ENCODE results near the gene RACK1.

- TF ChIP-seq CTCF (IDR thresholded peaks at IDR 0.05; ENCODE audit: low read length) (no peak), EZH2phosphoT487 (IDR thresholded peaks at IDR 0.05; ENCODE audit: low read length) (no peak)
These were observed 22.5 kb downstream of the RACK1 start for GRCh38 chr5:181221105-181221791.

All from MM.1S (cell line).